MCF 10A (cell line): ENCODE results near the gene PLP1. TPM values are rescaled to one million over a fixed set of nuclear protein-coding genes. Genes with fewer than 3 reads are reported as not detected.

Source experiments
- BruUV-seq: library from RNA; stranded (reverse); fragments of 400-500 nt; replicated peaks from 2 replicates; lab custom pipeline; 2021; lab: Mats Ljungman, UMichigan
- CTCF ChIA-PET: fragments of 300-600 bp; sonication (Branson Sonifier 250); formaldehyde crosslinking; extraction: SDS; loops from one replicate; lab custom pipeline; 2021; ENCODE audit warnings: antibody characterized with exemption, inconsistent platforms; lab: Yijun Ruan, JAX
- POLR2A ChIA-PET: fragments of 300-600, 350-650 bp; sonication (Branson Sonifier 250); formaldehyde crosslinking; extraction: SDS; loops from one replicate; lab custom pipeline; 2020; ENCODE audit warnings: antibody characterized with exemption, inconsistent platforms; lab: Yijun Ruan, JAX
- DNase-seq: peaks from one replicate; pipeline ENCODE4 v3.0.0-alpha.2; 2018; ENCODE audit not compliant: unreplicated experiment
- H3K27ac Mint-ChIP-seq: one replicate; pipeline ENCODE4 v1.8.0; 2022; ENCODE audit warnings: mild to moderate bottlenecking, low read depth, mixed read lengths; ENCODE audit not compliant: unreplicated experiment
- H3K27me3 Mint-ChIP-seq: one replicate; pipeline ENCODE4 v1.8.0; 2022; ENCODE audit warnings: mixed read lengths; ENCODE audit not compliant: insufficient read depth, unreplicated experiment
- H3K36me3 Mint-ChIP-seq: one replicate; pipeline ENCODE4 v1.8.0; 2022; ENCODE audit warnings: mild to moderate bottlenecking, moderate library complexity, mixed read lengths; ENCODE audit not compliant: insufficient read depth, unreplicated experiment
- H3K4me1 Mint-ChIP-seq: one replicate; pipeline ENCODE4 v1.8.0; 2022; ENCODE audit warnings: mixed read lengths; ENCODE audit not compliant: insufficient read depth, unreplicated experiment
- H3K4me3 Mint-ChIP-seq: one replicate; pipeline ENCODE4 v1.8.0; 2022; ENCODE audit warnings: mild to moderate bottlenecking, moderate library complexity, mixed read lengths; ENCODE audit not compliant: unreplicated experiment
- H3K9me3 Mint-ChIP-seq: one replicate; pipeline ENCODE4 v1.8.0; 2022; ENCODE audit warnings: mixed read lengths; ENCODE audit not compliant: unreplicated experiment
- CTCF ChIP-seq: fragments of 200-600 bp; IDR thresholded peaks from one replicate; pipeline ENCODE4 v1.8.0; 2022; ENCODE audit warnings: antibody characterized with exemption, mild to moderate bottlenecking; ENCODE audit not compliant: unreplicated experiment
- intact Hi-C: fragments of 100-400 bp; cut with micrococcal nuclease; formaldehyde crosslinking; loops from 2 replicates; pipeline ENCODE4 v1.14.1; 2022
- total RNA-seq: library from RNA; stranded (reverse); gene quantifications from 2 replicates; pipeline ENCODE4 v1.2.3, GENCODE V29; 2022

Gene PLP1
- total RNA-seq, 1 experiment from 2014 or later = not detected

GRCh38 chrX:103831803-103832544 lies 55.3 kb downstream of the PLP1 start, which contains the start of gene RAB9B:
TSS of gene RAB9B (minus strand) at chrX:103832257. CDS start at chrX:103825784, 6,473 bp downstream.
- POLR2A ChIA-PET = interaction anchor here (0.7 to 1.3 kb wide), 2 partner anchors 202 to 298 kb away, joined by 3 to 4 read pairs; no protein-coding TSS in a partner anchor
- CTCF ChIA-PET = interaction anchor here (0.6 to 2.5 kb wide), 3 partner anchors 13 to 884 kb away, joined by 3 to 17 read pairs (median 3); no protein-coding TSS in a partner anchor
- Mint-ChIP-seq H3K36me3 (no peaks in the 10 kb centered on the region), H3K27ac (no peak within 1 kb of the TSS), H3K4me1 (peaks cover 5% of the 10 kb centered on the region), H3K9me3 (no peaks in the 10 kb centered on the region), H3K27me3 (peaks cover 79% of the 10 kb centered on the region), H3K4me3 (peak within 1 kb of the TSS; percentile 83)
- intact Hi-C loops = no loop called here
- no peak for TF ChIP-seq CTCF
- BruUV-seq = no TSS peak
- DNase-seq = peak; percentile 16

- POLR2A ChIA-PET = interaction anchor here (0.6 to 0.7 kb wide), 2 partner anchors 22 to 274 kb away, joined by 3 to 4 read pairs; no protein-coding TSS in a partner anchor
- CTCF ChIA-PET = interaction anchor here (1.2 to 1.3 kb wide), 2 partner anchors 15 to 298 kb away, joined by 3 to 5 read pairs; no protein-coding TSS in a partner anchor
- H3K27me3 Mint-ChIP-seq = peaks cover 60% of the 10 kb centered on the region
- H3K27ac Mint-ChIP-seq = no peak overlapping the region
- intact Hi-C loops = no loop called here
- BruUV-seq = no TSS peak
- no peaks in the 10 kb centered on the region for H3K4me1 Mint-ChIP-seq
- DNase-seq = no peak
- H3K36me3 Mint-ChIP-seq = no peaks in the 10 kb centered on the region
- no peak for TF ChIP-seq CTCF
- no peaks in the 10 kb centered on the region for H3K9me3 Mint-ChIP-seq
- no peak overlapping the region for H3K4me3 Mint-ChIP-seq
These were observed 62.8 kb downstream of the PLP1 start for GRCh38 chrX:103839404-103839803.

Other genes with a start within 250 kb of the PLP1 start
- 63.7 and 64.4 TPM in 2 replicates for gene TCEAL4, start 191.3 kb upstream of the PLP1 start, total RNA-seq
- 15.1 and 18.9 TPM in 2 replicates for gene TCEAL3, start 168.9 kb upstream of the PLP1 start, total RNA-seq
- 5.7 and 8.1 TPM in 2 replicates for gene TCEAL1, start 147.9 kb upstream of the PLP1 start, total RNA-seq
- 463 and 496 TPM in 2 replicates for gene MORF4L2, start 90.1 kb upstream of the PLP1 start, total RNA-seq
- gene TMEM31, start 65.9 kb upstream of the PLP1 start, total RNA-seq = not detected in 2 replicates
- 0.07 TPM in 1 of 2 replicates, not detected in the other for gene RAB9B, start 55.4 kb downstream of the PLP1 start, total RNA-seq
- gene TMSB15B, start 185.8 kb downstream of the PLP1 start, total RNA-seq = 2.1 and 3.0 TPM in 2 replicates
- not detected in 2 replicates for gene H2BW1, start 236.9 kb downstream of the PLP1 start, total RNA-seq